Measurements from ENCODE around the gene PDE10A.

Gene PDE10A

GRCh38 chr6:165679326-165679725 is 16.3 kb upstream of the PDE10A start:
- H3K27ac ChIP-seq (ENCODE audit: low read depth, low read length, poor library complexity, severe bottlenecking), result no peak overlapping the region
- no peak overlapping the region for H3K9ac ChIP-seq (ENCODE audit: low read length)
- H4K20me1 ChIP-seq (ENCODE audit: insufficient read depth, low read length), result no peaks in the 10 kb centered on the region
- no peaks in the 10 kb centered on the region for H3K36me3 ChIP-seq (ENCODE audit: insufficient read depth, low read length)
- H3F3A ChIP-seq (ENCODE audit: insufficient read depth, low read length), result no peaks in the 10 kb centered on the region
- no peak overlapping the region for H3K4me2 ChIP-seq (ENCODE audit: low read length)
- H3K27me3 ChIP-seq (ENCODE audit: insufficient read depth, low read length), result no peaks in the 10 kb centered on the region
- no peaks in the 10 kb centered on the region for H3K79me2 ChIP-seq (ENCODE audit: insufficient read depth, low read length)
- H3K4me3 ChIP-seq (ENCODE audit: low read depth, low read length, poor library complexity, severe bottlenecking), result no peak overlapping the region
- TF ChIP-seq CTCF (IDR thresholded peaks at IDR 0.05; ENCODE audit: low read length), result no peak
- TF ChIP-seq EZH2 (IDR thresholded peaks at IDR 0.05; ENCODE audit: borderline replicate concordance, low read length), result no peak
- no peaks in the 10 kb centered on the region for H3K9me3 ChIP-seq (ENCODE audit: low read length)
- no peaks in the 10 kb centered on the region for H3K4me1 ChIP-seq (ENCODE audit: insufficient read depth, low read length, severe bottlenecking)
- H3K9me2 ChIP-seq (ENCODE audit: low read depth, low read length), result no peaks in the 10 kb centered on the region
- H2AFZ ChIP-seq (ENCODE audit: low read length), result no peak overlapping the region

- H3K27me3 ChIP-seq (ENCODE audit: insufficient read depth, low read length), result no peaks in the 10 kb centered on the region
Observed at GRCh38 chr6:165678904-165679303, 15.9 kb upstream of the PDE10A start.

GRCh38 chr6:165678429-165678828 is 15.4 kb upstream of the PDE10A start:
- no peak for TF ChIP-seq CTCF (IDR thresholded peaks at IDR 0.05; ENCODE audit: low read length)
- no peak for TF ChIP-seq EZH2 (IDR thresholded peaks at IDR 0.05; ENCODE audit: borderline replicate concordance, low read length)
- Histone ChIP-seq H3K4me3 (ENCODE audit: low read depth, low read length, poor library complexity, severe bottlenecking) (no peak overlapping the region), H3K4me2 (ENCODE audit: low read length) (no peak overlapping the region), H4K20me1 (ENCODE audit: insufficient read depth, low read length) (no peaks in the 10 kb centered on the region), H3K9ac (ENCODE audit: low read length) (no peak overlapping the region), H3K27ac (ENCODE audit: low read depth, low read length, poor library complexity, severe bottlenecking) (no peak overlapping the region), H3K79me2 (ENCODE audit: insufficient read depth, low read length) (no peaks in the 10 kb centered on the region), H3F3A (ENCODE audit: insufficient read depth, low read length) (no peaks in the 10 kb centered on the region), H3K36me3 (ENCODE audit: insufficient read depth, low read length) (no peaks in the 10 kb centered on the region), H3K27me3 (ENCODE audit: insufficient read depth, low read length) (no peaks in the 10 kb centered on the region), H3K4me1 (ENCODE audit: insufficient read depth, low read length, severe bottlenecking) (no peaks in the 10 kb centered on the region), H3K9me2 (ENCODE audit: low read depth, low read length) (no peaks in the 10 kb centered on the region), H2AFZ (ENCODE audit: low read length) (no peak overlapping the region), H3K9me3 (ENCODE audit: low read length) (no peaks in the 10 kb centered on the region)

More at GRCh38 chr6:165678904-165679303, 15.9 kb upstream of the PDE10A start:
- Histone ChIP-seq H3K4me2 (ENCODE audit: low read length) (no peak overlapping the region), H3F3A (ENCODE audit: insufficient read depth, low read length) (no peaks in the 10 kb centered on the region), H3K4me3 (ENCODE audit: low read depth, low read length, poor library complexity, severe bottlenecking) (no peak overlapping the region), H2AFZ (ENCODE audit: low read length) (no peak overlapping the region), H3K4me1 (ENCODE audit: insufficient read depth, low read length, severe bottlenecking) (no peaks in the 10 kb centered on the region), H4K20me1 (ENCODE audit: insufficient read depth, low read length) (no peaks in the 10 kb centered on the region), H3K9ac (ENCODE audit: low read length) (no peak overlapping the region), H3K9me2 (ENCODE audit: low read depth, low read length) (no peaks in the 10 kb centered on the region), H3K36me3 (ENCODE audit: insufficient read depth, low read length) (no peaks in the 10 kb centered on the region), H3K79me2 (ENCODE audit: insufficient read depth, low read length) (no peaks in the 10 kb centered on the region), H3K9me3 (ENCODE audit: low read length) (no peaks in the 10 kb centered on the region), H3K27ac (ENCODE audit: low read depth, low read length, poor library complexity, severe bottlenecking) (no peak overlapping the region)
- TF ChIP-seq EZH2 (IDR thresholded peaks at IDR 0.05; ENCODE audit: borderline replicate concordance, low read length) (no peak), CTCF (IDR thresholded peaks at IDR 0.05; ENCODE audit: low read length) (no peak)

All from OCI-LY1 (cell line).